GM21367 (cell line): ENCODE results near the gene FAM156B.
A peak's percentile ranks its signal among the peaks of the same experiment; 100 is the strongest.
"Not testable (repeated sequence)": the region's sequence is repeated elsewhere in the genome, so short reads cannot be mapped to it uniquely, and the experiment has no call there.

Experiments used
- ATAC-seq: cut with Tn5 transposase; IDR thresholded peaks from one replicate; pipeline ENCODE4 v1.9.1; 2021; ENCODE audit not compliant: unreplicated experiment

The FAM156B gene

GRCh38 chrX:52896855-52897709 is at the start of gene FAM156B:
TSS of gene FAM156B (plus strand) at chrX:52897330. CDS start at chrX:52907226, 9,896 bp downstream.
- peak; percentile 87 for ATAC-seq

GRCh38 chrX:52852110-52852860 is 44.8 kb upstream of the FAM156B start:
- no peak for ATAC-seq

- ATAC-seq = not testable (repeated sequence)
Observed at GRCh38 chrX:52856991-52857525, 40.1 kb upstream of the FAM156B start.

DNA sequence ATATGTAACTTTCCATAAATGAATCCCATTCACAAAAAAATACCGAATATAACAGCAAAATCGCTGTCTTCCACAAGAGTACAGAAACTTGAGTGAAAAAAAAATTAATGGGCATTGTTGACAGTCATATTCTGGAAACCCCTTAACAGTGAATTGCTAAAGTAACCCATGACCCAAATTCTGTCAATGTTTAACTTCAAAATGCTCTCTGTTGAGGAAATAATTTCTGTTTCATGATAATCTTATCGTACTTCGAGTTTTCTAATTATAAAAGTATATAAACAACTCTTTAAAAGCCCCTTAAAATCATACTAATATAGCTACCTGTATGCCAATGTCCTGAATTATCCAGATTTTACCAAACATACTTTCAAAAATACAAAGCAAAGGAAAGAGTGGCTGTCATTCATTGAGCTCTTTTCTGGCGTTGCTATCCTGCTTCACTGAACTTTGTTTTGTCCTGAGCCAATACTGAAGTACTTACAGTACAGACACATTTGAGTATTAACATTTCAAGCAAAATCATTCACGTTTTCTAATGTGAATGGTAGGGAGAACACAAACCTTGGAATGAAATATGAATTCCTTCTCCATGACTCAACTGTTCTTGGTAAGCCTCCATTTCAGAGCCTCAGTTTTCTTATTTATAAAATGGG is 31.7 kb upstream of the FAM156B start:
- no peak for ATAC-seq

DNA sequence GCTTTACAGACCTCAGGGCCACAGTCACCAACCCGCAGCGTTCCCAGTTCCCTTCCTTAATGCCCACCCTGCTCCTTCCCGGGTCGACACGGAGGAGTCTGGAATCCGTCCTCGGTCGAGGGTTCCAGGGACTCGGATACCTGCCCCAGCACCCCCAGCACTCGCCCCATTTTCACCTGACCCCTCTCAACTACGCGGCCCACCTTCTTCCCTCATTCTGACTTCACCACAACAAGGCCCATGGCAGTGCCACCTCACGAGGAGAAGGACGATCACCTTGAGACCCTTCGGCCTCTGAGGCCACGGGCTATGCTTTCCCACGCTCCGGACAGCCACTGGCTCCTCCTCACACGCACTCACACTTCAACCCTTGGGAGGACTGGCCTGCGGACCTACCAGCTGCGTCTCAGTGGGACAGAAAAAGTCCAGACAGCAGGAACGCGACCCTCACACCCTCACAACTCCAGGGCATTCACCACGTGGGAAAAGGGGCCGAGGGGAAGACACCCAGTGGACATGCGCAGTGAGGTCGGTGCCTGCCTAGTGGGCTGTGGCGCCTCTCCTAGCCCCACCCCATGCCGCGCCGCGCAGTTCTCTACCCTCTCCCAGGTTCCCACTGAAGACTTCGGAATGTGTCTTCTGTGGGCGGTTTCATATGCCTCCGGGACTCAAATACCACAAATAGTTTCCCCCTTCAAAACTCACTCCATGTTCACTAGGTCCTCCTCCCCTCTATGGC is 29.4 kb upstream of the FAM156B start, which contains the start of gene XAGE3:
TSS of gene XAGE3 (minus strand) at position 474 of the 739 bp plus-strand sequence. CDS start 950 bp downstream, outside the sequence.
- no peak for ATAC-seq

DNA sequence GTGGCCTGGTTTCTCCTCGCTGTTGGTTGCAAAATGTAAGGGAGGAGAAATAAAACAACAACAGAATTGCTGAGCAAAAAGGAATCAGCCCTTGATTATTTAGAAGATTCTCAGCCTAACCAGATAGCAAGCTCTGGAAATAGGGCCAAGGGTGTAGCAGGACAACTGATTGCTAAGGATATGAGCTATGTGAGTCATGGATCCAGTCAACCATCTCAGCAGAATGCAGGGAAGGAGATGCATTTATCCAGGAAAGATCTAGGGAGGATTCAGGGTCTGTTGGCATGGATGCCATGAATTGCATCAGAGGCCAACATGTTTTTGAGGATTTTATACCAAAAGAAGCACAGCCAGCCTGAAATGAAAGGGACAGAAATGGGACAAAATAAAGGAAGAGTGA is 27.1 kb upstream of the FAM156B start:
- ATAC-seq = no peak

GRCh38 chrX:52873825-52874224 is 23.3 kb upstream of the FAM156B start:
- ATAC-seq = not testable (repeated sequence)

DNA sequence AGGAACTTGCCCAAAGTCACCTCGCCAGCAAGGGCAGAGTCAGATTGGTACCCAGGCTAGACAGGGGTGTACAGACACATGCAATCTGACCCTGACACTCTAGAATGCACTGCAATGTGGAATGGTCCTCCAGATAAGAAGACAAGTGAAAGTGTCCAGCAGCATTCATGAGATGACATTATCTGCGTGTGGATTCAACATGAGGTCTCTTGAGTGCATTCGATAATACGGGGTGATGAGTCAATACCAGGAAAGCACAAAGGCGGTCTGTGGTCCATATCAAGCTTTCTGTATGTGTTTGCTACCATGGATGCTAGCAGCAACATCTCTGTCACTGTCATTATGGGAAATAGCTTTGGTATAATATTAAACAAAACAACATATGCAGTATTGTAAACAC is 22.5 kb upstream of the FAM156B start:
- no peak for ATAC-seq

DNA sequence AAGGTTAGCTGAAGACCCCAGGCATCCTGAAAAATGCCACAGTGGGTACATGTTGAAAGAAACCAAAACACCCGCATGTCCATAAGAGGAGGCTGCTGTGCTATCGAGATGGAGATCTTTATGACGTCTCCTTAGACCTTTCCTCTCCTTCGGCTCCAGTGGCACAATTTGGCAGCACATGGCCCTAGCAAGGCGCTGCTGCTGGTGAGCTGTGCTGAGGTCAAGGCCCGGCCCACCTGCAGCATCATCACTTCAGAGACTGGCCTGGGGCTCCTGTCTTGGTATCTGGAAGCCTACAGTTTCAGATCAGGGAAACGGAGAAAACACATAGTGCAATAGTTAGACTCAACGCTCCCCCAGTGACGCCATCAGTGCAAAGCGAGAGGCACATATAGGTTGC is 21.7 kb upstream of the FAM156B start:
- ATAC-seq = not testable (repeated sequence)

DNA sequence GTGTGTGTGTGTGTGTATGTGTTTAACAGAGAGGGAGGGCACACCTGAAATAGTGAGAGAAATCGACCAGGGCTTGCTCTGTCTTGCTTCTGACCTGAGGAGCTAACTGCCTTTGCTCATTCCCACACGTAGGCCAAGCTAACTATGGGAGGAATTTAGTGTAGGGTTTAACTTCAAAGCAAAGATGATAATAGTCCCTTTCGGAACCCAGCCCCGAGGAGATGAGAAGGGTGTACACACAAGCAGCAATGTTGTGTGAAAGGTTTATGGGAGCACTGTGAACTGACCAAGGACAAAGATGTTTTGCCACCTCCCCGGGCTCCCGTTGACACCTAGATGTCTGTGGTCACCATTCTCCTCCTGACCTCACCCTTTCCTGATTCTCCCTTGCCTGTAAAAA is 20.7 kb upstream of the FAM156B start:
- not testable (repeated sequence) for ATAC-seq

DNA sequence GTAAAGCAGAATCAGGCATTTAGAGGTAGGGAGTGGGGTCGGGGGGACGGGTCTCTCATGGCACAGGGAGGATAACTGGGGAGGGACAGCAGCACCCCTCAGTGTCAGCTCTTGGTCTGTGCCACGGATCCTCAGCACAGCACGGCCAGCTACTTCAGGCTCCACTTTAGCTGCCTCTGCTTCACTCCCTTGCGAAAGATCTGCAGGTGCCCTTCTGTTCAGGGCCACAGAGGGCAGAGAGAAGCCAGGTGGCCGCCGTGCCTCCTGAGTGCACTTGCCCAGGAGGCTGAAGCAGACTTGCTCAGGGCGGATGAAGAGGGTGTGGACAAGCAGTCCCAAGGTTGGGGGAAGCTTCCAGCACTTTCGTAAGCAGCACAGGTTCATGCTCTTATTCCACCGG is 9.7 kb upstream of the FAM156B start:
- not testable (repeated sequence) for ATAC-seq

- ATAC-seq = not testable (repeated sequence)
Observed at GRCh38 chrX:52888090-52888489, 9.0 kb upstream of the FAM156B start.

GRCh38 chrX:52896438-52896837 is 692 bp upstream of the FAM156B start:
- peak; percentile 14 for ATAC-seq

DNA sequence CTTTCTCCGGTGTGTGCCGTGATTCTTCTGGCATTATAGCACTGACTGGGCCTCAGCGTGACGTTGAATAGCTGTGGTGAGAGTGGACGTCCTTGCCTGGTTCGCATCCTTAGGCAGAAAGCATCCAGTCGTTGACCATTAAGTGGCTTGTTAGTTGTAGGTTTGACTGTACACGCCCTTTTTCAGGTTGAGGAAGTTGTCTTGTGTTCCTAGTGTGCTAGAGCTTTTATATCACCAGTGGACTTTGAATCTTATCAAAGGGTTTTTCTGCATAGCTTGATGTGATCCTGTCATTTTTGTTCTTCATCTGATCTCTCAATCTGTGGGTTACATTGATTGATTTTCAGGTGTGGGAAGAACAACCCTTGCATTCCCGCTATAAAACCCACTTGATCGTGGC is 8.4 kb downstream of the FAM156B start:
- not testable (repeated sequence) for ATAC-seq

- not testable (repeated sequence) for ATAC-seq
Observed at GRCh38 chrX:52906072-52906471, 8.9 kb downstream of the FAM156B start.

DNA sequence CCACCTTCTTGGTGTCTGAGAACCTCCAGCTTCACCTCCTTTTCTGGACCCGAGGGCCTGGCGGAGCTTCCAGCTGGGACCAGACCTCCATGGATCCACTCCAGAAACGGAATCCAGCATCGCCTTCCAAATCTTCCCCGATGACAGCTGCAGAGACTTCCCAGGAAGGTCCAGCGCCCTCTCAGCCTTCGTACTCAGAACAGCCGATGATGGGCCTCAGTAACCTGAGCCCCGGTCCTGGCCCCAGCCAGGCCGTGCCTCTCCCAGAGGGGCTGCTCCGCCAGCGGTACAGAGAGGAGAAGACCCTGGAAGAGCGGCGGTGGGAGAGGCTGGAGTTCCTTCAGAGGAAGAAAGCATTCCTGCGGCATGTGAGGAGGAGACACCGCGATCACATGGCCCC is 10.0 kb downstream of the FAM156B start:
- ATAC-seq = not testable (repeated sequence)

- ATAC-seq = not testable (repeated sequence)
Observed at GRCh38 chrX:52907900-52908299, 10.8 kb downstream of the FAM156B start.

DNA sequence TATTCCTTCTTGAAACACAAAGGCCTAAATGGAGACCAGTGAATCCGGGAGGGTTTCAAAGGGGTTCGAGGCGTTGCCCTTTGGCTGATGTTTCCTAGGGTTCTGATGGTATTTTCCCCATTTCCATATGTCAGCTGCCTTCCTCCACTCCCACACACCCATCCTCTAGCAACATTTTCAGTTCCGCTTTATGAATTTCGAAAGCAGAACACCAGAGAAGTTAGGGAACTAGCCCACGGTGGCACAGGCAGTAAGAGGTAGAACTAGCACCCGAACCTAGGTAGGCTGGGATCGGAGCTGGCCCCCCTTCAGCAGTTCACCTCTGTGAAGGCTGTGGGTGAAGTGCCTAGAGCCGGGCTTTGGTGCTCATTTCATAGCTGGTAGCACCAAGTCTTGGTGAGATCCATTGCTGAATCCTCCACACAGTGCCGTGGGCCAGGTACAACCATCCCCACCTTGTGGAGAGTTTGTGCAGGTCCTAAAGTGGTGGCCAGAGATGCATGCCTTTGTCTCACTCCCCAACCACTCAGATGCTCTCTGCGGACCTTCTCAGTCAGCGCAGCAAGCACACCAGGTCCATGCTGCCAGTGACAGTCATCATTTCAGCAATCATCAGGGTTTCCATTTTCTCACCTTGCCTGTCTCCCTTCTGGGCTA is 12.3 kb downstream of the FAM156B start:
- not testable (repeated sequence) for ATAC-seq

GRCh38 chrX:52913681-52914080 is 16.6 kb downstream of the FAM156B start:
- ATAC-seq = not testable (repeated sequence)

GRCh38 chrX:52914704-52915103 is 17.6 kb downstream of the FAM156B start:
- ATAC-seq = not testable (repeated sequence)
